C4-2B (cell line): ENCODE results near the gene SETDB2.

Experiments used
- ZFX ChIP-seq: fragments of 450-650 bp; IDR thresholded peaks from 2 replicates; pipeline ENCODE4 v1.6.1; 2017
- TF ChIP-seq, protein P1 (sequence below): fragments of 450-650 bp; conservative IDR thresholded peaks from 2 replicates; pipeline ENCODE4 v1.5.1; 2017; ENCODE audit warnings: mild to moderate bottlenecking

DNA sequence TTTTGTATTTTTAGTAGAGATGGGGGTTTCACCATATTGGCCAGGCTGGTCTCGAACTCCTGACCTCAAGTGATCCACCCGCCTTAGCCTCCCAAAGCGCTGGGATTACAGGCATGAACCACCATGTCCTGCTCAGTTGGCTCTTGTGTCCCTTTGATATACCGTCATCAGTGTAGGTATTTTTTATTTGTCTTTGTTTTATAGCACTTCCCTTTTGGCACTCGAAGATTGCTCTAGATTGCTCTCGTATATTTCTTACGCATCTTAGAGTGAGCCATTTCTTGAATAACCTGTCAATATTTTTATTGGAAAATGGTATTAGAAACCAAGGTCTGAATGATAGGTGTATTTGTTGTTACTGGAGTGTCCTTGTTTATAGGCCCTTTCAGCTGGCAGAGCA, 9.4 kb downstream of the SETDB2 start:
- TF ChIP-seq, protein P1, sequence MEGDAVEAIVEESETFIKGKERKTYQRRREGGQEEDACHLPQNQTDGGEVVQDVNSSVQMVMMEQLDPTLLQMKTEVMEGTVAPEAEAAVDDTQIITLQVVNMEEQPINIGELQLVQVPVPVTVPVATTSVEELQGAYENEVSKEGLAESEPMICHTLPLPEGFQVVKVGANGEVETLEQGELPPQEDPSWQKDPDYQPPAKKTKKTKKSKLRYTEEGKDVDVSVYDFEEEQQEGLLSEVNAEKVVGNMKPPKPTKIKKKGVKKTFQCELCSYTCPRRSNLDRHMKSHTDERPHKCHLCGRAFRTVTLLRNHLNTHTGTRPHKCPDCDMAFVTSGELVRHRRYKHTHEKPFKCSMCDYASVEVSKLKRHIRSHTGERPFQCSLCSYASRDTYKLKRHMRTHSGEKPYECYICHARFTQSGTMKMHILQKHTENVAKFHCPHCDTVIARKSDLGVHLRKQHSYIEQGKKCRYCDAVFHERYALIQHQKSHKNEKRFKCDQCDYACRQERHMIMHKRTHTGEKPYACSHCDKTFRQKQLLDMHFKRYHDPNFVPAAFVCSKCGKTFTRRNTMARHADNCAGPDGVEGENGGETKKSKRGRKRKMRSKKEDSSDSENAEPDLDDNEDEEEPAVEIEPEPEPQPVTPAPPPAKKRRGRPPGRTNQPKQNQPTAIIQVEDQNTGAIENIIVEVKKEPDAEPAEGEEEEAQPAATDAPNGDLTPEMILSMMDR: no peak
- TF ChIP-seq ZFX: no peak
